HCEC 1CT (cell line): Measurements from ENCODE around the gene TSSC4.

Experiments
- DNase-seq: peaks from one replicate; pipeline ENCODE4 v3.0.0-alpha.2; 2017

Gene TSSC4

GRCh38 chr11:2420502-2421225 lies 20.1 kb downstream of the TSSC4 start:
- DNase-seq: peak; percentile 52

- no peak for DNase-seq
Measured at GRCh38 chr11:2421226-2421994, 20.9 kb downstream of the TSSC4 start.

- no peak for DNase-seq
Measured at GRCh38 chr11:2421996-2422395, 21.4 kb downstream of the TSSC4 start.

DNA sequence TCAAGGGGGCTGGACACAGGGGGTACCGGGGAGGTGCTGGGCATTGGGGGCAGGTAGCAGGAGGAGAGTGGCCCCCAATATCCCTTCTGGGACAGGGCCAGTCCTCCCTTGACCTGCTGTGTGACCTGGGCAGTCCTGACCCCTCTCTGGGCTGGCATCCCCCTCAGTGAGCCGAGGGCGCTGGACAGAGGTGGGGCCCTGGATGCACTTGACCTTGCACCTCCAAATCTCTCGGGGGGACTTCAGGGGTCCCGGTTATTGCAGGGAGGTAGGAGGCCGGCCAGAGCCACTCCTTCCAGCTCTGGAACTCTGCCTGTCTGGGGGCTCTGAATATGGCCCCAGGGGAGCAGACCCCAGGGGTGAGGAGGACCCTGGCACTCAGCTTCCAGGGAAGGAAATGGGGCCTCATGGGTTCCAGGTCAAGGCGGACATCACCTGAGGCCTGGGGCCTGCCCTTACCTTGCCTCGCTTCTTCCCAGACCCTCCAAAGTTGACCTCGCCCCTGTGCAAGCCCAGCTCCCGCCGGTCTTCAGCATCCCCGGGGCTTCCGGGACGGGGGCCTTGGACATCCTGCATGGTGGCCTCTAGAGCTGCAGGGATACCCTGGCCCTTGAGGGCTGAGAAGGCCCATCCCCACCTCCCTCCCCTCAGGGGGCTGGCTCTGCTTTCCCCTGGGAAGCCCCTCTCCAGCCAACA lies 22.1 kb downstream of the TSSC4 start:
- DNase-seq: no peak

- no peak for DNase-seq
Measured at GRCh38 chr11:2423157-2424025, 22.8 kb downstream of the TSSC4 start.

GRCh38 chr11:2424811-2425495 lies 24.4 kb downstream of the TSSC4 start:
- DNase-seq: no peak

- DNase-seq: no peak
Measured at GRCh38 chr11:2425506-2425905, 25.0 kb downstream of the TSSC4 start.

GRCh38 chr11:2426221-2426620 lies 25.7 kb downstream of the TSSC4 start:
- DNase-seq: no peak

DNA sequence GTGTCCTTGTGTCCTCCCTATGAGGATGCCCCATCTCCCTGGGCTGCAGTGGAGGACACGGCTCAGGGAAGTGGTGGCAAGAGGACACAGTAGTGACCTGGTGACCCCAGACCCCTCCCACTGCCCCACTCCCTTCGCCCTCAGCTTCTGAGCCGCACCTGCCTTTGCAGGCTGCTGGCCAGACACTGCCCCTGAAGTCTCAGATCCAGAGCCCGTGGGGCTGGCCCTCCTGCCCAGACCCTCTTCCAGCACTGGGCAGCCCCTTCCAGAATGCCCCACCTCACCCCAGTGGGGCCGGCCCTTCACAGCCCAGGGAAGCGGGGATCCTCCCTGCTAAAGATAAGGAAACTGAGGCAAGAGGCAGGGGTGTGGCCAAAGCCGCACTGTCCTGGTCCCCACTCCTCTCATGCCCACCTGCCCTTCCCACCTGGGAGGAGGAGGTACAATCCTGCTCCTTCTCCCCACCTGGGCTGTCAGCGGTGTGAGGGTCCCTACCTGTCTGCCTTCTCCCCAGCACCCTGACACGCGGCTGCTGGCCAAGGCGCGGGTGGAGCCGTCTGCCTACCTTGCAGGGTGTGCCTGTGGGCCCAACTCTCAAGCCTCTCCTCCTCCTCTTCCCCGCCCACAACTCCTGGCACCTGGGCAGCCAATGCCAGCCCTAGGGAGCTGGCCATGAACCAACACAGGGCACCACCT lies 26.4 kb downstream of the TSSC4 start:
- DNase-seq: no peak

DNA sequence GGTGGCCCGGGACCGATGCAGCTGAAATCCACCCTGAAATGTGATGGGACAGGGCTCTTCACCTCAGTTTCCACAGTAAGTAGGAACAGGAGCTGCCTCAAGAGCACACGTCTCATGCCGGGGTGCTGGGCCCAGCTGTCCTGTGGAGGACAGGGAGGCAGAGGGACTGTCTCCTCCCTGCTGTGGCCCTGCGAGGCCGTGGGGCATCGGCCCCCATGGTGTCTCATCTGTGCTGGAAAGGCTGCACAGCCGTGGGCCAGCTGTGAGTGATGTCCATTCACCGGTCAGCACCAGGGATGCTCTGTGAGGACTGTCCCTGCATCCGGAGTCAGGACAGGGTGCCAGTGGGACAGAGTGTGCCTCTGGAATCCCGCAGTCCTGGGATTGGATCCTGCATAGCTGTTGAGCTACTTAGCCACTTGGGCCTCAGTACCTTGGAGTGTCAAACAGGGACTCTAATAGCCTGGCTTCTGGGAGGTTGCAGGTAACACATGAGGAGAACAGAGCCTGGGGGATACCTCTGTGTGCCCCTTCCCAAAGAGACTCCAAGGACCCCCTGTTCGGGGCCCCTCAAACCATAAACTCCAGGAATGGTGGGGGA lies 27.3 kb downstream of the TSSC4 start:
- DNase-seq: no peak

GRCh38 chr11:2428322-2428795 lies 27.8 kb downstream of the TSSC4 start:
- DNase-seq: peak; percentile 12

DNA sequence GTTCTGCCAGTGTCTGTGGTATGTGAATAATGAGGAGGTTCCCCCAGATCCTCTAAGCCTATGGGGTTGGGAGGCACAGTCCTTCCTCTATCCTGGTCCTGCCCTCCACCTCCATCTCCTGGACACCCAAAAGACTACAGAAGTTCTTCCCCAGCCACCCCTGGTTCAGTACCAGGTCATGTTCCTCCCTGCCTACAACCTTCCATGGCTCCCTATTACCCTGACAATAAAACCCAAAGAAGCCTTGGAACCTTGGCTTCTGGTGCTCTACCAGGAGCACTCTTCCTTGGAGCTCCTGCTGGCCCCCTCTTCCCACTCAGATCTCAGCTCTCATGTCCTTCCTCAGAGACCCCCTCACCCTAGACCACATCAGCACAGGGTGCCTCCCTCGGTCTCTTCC lies 30.8 kb downstream of the TSSC4 start:
- no peak for DNase-seq

DNA sequence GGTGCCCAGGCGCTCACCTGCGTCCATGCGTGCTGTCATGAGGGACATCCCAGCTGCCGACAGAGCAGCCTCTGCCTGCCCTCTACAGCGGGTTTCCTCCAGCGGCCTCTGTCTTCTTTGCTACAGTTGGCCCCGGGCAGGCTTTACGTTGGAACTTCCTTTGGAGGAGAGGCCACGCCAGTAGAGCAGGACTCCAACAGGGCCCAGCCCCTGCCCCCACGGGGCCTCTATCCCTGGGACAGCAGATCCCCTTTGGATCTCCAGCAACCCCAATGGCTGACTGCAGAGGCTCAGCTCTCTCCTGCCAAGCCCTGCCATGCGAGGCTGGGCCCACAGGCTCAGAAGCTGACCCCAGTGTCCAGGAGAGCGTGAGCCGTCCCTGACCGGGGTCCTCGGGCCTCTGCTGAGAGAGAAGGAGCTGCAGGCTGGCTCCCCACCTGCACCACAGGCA lies 31.6 kb downstream of the TSSC4 start:
- DNase-seq: no peak

DNA sequence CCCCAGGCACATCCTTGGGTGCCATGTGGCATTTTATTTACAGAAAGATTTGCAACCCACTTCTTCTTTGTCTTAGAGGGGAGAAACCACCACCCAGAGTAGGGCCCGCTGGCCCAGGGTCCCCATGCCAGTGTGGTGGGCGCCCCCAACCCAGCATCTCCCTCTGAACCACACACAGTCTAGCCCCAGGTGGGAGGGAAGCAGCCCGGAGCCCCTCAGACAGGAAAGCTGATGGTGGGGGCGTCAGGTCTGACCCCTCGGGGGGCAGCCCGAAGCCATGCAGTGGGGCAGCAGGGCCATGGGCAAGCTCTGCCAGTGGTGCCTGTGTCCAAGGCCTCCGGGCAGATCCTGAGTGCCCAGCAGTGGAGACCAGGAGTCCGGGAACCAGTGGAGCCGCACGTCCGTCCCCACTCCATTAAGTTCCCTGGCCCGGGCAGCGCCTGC lies 32.1 kb downstream of the TSSC4 start:
- no peak for DNase-seq

DNA sequence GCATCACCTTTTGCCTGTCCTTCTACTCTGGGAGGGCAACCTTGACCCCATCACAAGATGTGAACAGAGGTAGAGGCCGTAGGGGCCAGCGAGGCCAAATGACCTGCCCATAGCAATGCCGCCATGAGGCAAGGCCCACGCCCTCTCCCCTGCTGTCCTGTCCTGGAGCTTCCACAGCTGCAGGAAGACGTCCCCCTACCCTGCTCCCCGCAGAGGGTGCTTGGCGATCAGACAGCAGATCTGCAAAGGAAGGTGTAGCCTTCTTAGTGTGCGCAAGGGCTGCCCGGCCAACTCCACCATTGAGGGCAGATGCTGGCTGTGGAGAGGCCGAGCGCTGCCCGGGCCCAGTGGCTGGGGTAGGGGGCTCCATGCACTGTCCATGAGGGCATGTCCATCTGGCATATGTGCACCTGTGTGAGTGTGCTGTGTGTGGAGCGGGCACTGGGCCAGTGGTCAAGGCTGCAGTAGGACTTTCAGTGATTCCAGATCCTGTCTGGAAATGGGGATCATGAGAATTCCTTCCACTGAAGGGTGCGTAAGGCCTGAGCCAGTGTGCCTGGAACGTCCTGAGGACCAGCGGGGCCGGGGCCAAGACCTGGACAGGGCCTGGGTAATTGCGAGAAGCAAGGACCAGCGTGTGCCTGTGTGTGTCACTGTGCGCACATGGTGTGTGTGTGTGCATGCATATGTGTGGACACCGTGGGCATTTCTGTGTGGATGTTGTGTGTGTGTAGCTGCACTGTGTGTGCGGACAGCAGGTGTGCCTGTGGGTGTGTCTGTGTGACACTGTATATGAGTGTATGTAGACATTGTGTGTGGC lies 32.8 kb downstream of the TSSC4 start:
- no peak for DNase-seq

GRCh38 chr11:2434008-2434407 lies 33.5 kb downstream of the TSSC4 start:
- no peak for DNase-seq

GRCh38 chr11:2434506-2435255 lies 34.1 kb downstream of the TSSC4 start:
- DNase-seq: no peak

DNA sequence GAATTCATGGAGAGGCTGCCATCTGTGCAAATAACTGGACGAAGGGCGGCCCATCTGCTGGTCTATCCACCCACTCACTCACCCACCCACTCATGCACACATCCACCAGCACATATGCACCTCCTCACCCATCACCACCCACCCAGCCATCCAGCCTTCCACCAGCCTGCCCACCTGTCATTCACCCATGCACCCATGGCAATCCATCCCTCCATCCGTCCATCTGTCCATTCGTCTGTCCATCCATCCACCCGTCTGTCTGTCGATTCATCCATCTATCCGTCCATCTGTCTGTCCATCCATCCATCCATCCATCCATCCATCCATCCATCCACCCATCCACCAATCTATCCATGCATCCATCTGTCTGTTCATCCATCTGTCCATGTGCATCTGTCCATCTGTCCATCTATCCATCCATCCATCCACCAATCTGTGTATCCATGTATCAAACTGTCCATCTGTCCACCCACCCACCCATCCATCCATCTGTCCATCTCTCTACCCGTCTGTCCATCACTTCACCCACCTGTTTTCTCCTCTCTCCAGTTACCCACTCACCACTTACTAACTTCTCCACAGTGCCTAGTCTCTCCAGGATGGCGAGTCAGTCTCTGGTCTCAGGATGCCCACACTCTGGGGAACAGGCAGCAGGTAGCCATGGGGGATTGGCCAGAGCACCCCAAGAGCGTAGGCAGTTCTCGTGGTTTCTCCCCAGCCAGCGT lies 34.9 kb downstream of the TSSC4 start:
- no peak for DNase-seq
